ENCODE results near the gene MCTP1.

Gene MCTP1

DNA sequence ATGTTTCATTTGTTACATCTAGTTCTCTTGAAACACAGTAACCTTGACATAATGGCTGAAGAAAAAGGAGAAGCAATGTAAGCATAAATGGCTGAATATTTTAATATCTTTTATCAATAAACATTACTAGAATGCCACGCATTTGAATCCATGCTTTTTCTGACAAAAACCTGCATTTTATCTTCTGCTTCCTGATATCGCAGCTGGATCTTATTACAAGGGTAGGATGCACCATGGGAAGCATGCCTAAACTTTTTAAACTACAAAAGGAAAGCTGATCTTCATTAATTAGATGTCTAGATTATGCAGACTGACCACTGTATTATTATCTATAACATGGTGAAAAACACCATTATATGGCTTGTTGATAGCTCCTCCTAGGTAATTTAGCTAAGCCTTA, 509.8 kb downstream of the MCTP1 start:
- no peak for DNase-seq (ENCODE audit: low read depth, low spot score)

DNA sequence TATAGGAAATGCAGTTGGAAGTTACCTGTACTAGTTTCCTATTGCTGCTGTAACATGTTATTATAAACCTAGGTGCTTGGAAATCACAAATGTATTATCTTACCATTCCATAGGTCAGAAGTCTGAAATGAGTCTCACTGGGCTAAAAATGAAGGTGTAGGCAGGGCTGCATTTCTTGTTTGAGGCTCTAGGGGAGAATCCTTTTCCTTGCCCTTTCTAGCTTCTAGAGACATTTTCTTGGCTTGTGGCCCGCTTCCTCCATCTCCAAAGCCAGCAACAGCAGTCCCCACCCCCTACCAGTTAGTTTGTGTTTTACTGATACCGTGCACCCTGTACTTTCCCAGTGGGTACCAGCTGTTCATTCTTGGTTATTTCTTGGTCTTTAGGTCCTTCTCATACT, 513.2 kb downstream of the MCTP1 start:
- no peak for DNase-seq (ENCODE audit: low read depth, low spot score)

DNA sequence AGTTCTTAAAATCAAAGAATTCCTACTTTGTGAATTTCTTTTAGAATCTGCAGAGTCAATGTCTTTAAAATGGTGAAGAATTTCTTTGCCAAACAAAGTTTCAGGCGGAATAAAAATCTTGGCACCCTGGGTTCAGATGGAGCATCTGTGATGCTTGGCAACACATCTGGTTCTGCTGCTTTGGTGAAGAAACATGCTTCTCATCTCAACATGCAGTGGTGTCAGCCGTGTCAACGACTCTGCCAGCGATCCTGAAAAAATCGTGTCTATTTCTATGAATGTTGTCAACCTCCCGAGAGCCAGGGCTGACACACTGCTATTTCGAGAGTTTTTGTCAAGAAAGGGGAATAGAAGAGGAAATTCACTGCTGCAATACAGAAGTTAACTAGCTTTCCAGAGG, 514.9 kb downstream of the MCTP1 start:
- no peak for DNase-seq (ENCODE audit: low read depth, low spot score)

DNA sequence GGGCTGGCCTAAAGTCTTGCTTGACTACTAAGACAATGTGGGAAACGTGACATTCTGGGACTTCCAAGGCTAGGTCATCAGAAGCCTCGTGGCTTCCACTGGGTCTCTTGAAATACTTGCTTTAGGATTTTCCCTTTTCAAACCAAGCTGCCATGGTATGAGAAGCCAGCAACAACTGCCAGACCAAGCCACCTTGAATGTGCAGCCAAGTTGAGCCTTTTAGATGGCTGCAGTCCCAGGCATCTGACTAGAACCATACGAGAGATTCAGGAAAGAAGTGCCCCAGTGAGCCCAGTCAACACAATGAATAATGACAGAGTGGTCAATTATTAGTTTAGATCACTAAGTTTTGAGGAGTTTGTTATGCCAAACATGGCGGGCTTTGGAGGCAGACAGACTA, 523.1 kb downstream of the MCTP1 start:
- no peak for DNase-seq (ENCODE audit: low read depth, low spot score)

DNA sequence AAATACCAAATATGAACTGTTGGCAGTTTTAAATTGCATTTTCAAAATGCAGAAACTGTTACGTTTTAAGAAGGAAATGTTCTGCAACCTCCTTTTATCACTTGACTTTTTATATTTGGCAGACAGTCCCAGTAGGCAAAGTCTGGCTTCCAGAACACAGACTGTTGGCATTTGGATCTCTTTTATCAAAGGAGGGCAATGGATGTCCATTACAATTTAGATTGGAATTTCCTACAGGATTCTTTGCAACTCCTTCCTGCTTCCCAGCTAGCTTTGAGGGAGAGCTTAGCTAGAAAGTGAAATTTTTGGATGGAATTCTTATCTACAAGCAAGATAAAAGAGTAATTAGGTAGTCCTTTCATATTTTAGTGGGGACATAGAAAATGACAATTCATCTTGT, 523.8 kb downstream of the MCTP1 start:
- no peak for DNase-seq (ENCODE audit: low read depth, low spot score)

DNA sequence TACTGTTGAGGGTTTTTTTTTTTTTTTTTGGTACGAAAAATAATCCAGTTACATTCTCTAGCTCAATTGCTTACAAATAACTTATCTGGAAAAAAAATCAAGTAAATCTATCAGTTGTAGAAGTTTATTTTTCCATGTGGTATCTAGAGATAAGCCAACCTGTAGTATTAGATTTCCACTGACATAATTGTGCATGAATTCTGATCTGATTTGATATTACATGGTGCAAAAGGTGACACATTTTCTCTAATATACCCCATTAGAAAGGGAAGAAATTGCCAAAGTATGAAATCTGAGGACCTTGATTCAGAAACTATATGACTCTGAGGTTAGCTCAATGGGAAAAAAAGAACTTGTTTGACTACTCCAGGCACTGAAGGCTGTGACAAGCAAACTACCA, 524.9 kb downstream of the MCTP1 start:
- DNase-seq (ENCODE audit: low read depth, low spot score) = no peak

DNA sequence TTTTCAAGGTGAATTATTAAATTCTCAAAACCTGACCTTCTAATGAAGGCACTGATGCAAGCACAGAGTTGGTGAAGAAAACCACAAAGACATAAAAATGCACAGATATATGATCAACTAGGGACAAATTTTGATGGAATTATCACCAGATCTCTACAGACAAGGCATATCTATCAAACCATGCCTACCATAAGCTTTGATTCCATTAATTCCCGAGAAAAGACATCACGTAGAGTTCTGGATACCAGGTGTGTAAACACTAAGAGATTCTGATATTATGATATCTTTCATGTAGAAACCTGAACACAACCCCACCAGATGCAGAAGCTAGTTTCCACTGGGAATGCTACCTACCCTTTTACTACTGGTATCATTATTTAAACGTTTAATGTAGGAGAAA, 525.9 kb downstream of the MCTP1 start:
- no peak for DNase-seq (ENCODE audit: low read depth, low spot score)

DNA sequence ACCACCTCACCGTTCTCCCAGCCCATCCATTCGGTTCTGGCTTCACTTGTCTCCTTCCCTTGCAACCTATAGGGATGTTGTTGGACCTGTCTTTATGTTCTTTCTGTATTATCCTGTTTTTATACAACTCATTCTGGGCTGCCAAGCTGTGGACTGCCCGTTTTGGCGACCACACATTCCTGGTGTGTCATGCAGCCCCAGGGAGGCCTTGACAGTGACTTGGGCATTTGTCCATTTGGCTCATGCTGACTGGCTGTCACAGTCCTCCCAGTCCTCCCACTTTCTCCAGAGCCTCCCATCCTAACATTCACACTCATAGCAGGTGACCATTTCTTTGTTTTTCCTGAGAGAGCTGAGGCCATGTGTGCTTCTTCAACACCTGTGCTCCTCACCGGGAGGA, 530.1 kb downstream of the MCTP1 start:
- no peak for DNase-seq (ENCODE audit: low read depth, low spot score)

DNA sequence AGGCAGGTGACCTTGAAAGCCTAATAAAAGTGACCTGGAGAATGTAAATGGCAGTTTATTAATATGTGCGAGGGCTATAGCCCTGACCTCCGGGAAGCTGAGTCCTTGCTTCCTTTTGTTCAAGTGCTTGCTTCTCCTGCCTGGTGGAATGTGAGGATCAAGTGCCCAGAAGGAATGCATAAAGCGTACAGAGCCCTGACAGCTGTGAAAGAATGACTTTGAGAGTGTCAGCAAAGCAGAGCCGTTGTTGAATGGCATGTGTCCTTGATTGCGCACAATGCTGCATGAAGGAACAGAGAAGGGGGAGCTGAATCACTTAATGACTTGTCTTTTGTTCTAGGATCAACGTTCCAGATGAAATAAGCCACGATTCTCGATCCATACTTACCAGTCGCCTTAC, 533.4 kb downstream of the MCTP1 start:
- DNase-seq (ENCODE audit: low read depth, low spot score) = no peak

DNA sequence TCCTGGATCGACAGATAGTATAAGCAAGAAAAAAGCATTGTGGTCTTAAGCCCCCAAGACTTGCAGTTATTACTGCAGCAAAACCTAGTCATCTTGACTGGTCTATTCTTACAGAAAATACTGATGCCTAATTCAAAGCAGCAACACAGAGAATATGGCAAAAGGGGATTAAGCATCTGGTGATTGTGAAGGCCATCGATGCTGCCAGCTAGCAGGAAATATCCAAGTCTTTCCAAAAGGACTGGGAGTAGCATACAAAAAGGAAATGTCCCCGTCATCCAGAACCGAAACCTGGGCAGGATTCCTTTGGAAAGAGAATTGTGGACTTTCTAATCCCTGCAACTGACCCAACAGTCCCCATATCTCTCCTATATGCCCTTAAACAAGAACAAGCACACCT, 534.2 kb downstream of the MCTP1 start:
- DNase-seq (ENCODE audit: low read depth, low spot score) = no peak

DNA sequence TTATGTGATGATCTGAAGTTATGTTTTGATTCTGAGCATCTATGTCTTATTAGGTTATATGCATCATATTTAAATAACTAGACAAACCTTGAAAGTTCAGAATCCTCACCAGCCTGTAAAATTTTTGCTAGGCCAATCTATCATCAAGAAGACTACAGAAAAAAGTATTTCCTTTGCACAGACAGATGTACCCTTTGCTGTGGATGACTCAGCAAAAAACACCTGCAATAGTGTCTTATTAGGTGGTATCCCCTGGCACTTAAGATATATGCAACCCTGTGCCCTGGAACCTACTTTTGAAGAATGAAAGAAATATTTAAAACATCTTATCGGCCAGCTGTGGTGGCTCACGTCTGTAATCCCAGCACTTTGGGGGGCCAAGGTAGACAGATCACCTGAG, 535.9 kb downstream of the MCTP1 start:
- DNase-seq (ENCODE audit: low read depth, low spot score) = no peak

DNA sequence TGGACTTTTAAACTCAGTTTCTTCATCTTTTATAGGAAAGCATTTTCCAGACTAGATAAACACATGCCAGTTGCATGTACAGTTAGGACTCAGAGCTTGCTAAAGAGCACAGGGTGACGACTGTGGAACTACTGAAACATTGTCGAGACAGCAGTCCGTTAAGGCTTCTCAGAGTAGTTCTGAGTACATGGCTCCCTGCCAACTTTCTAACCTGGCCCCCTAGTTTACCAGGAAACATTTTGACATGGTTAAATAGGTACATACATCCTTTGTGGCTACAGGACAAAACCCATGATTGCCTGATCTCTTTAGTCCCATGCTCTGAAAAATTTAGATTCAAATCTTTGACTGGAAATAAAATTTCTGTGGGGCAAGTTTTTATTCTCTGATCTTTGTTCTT, 536.7 kb downstream of the MCTP1 start:
- no peak for DNase-seq (ENCODE audit: low read depth, low spot score)

DNA sequence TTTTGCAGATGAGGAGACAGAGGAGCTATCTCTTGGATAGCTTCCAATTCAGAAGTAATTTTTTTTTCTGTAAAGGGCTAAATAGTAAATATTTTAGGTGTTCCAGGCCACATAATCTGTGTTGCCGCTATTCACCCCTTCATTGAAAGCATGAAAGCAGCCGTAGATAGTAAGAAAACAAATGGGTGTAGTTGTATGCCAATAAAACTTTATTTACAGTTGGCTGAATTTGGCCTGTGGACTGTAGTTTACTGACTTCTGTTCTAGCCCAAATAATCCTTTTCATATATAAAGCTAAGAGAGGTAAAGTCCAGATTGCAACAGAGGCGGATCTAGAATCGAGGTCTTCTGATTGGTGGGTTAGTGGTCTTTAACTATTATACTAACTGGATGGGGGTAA, 537.5 kb downstream of the MCTP1 start:
- no peak for DNase-seq (ENCODE audit: low read depth, low spot score)

DNA sequence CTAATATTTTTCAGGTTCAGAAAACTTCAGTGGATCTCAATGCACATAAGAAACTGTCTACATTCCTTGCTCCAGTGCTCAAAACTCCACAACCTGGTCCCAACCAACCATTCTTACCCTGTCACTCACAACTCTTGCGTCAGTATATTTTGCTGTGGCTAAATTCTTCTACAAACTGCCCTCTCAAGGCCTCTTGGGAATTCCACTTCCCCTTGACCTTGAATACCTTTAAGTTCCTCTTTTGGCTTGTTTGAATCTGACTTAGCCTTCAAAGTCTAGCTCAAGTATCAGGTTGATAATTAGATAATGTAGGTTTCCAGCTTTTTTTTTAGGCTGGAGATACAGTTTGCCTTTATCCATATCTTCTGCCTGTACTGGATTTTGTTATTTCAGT, 538.2 kb downstream of the MCTP1 start:
- no peak for DNase-seq (ENCODE audit: low read depth, low spot score)

DNA sequence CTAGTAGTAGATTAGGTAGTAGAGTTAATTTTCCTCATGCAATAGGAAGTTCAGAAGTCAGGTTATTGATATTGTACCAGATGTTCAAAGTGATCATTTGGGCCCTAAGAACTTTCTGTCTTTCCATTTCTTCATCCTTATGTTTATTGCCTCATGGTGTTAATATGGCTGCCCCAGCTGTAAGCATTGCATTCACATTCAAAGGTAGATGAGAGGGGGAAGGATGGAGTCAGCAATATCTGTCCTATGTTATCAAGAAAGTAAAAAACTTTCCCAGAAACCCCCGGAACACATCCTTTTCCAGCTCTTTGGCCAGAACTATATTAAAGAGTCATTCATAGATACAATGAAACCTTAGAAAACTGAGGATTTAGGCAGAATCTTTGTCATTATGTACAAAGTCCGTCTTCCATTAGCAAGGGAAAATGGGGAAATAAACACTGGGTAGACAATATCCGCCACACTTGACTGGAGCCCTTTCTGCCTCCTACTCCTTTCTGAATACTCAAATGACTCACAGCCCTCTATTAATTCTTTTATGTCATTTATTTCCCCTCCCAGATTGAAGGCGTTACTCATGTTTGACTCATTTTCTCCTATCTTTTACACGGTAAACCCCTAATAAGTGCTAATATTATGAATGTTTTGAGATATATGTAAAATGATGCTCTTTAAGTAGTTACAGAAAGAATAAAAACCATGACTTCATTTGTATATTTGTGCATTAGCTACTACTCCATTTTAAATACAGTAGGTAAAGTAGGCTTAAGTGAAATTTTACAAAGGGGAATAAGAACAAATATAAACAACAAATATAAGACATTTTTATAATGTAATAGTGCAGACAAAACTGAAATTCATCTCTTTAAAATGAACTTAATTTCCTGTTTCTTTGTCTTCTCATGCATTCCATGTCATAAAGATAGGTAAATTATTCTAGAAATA, 538.8 kb downstream of the MCTP1 start:
- DNase-seq (ENCODE audit: low read depth, low spot score) = no peak

DNA sequence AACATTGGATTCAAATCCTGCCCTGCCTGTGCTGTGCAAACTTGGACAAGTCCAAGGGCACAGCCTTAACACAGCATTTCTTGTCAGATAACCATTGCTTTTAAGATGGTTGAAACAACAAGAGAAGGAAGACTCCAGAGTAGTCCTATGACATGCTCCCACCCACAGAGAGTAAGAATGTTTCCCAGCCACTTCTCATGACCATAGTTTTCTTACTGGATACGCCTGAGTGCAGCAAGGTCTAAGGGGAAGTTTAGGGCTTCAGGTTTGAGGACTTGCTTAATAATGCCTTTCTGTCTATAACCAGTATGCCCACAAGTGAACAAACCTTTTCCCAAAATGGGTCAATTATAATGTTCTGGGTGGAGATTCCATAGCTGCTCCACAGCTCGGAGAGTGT, 540.0 kb downstream of the MCTP1 start:
- no peak for DNase-seq (ENCODE audit: low read depth, low spot score)

DNA sequence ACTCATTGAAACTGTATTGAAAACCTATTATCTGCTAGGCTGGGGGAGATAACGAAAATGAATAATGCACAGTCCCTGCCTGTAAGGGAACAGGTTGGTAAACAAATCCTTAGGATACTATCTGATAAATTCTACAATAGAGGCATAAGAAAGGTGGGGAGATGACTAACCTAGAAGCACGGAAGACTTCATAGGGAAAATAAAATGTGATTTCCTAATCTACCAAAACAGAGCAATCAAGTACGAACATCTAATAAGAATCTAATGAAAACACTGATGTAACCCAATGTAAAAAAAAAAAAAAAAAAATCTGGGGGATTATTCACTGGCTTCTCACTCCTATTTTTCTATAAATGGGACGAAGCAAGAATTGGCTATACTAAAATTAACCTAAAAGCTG, 542.0 kb downstream of the MCTP1 start:
- DNase-seq (ENCODE audit: low read depth, low spot score) = no peak

DNA sequence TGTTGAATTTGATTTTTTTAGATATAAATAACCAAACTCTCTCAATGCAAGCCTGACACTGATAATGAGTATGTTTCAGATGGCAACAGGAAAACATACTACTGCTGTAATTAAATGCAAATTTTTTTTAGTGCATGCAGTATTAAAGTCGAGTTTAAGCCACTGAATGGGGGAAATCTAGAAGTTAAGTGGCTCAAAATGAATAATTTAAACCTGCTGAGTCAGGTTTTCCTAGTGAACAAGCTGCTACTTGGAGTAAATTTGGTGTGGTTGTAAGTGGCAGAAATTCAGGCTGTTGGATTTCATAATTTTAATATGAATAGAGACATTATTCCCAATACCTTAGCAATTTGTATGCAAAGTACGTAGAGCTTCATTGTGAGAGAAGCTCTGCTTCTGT, 544.6 kb downstream of the MCTP1 start:
- no peak for DNase-seq (ENCODE audit: low read depth, low spot score)

DNA sequence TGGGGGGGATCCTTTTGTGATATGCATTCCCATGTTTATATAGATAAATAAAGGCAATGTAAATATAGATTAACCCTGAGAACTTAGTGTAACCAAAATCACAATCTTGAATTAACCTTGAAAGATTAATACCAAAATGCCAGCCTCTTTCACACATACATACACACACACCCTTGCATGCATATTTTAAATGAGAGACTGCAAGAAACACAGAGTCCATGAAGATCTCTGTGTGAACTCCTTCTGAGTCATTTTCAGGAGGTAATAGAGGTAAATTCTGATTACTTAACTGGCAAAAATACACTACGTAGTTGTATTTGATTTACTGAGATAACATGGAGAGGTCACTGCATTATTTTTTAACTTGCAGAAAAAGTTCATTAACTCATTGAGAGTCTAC, 548.4 kb downstream of the MCTP1 start:
- no peak for DNase-seq (ENCODE audit: low read depth, low spot score)

DNA sequence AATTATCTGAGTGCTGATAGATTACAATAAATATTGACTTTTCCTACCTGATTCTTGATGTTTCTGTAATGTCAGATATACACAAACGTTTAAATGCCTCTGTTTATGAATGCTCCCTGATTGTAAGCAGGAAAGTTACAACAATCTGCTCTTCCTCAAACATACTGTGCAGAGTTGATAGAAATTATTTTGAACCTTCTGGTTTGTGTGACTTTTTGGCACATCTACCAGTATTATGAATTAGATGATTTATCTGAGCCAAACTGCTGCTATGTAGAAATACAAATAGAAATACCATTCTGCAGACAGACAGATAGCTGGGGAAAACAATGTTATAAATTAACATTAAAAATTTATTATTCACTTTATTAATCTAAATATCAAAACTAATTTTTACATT, 553.4 kb downstream of the MCTP1 start:
- DNase-seq (ENCODE audit: low read depth, low spot score) = no peak

DNA sequence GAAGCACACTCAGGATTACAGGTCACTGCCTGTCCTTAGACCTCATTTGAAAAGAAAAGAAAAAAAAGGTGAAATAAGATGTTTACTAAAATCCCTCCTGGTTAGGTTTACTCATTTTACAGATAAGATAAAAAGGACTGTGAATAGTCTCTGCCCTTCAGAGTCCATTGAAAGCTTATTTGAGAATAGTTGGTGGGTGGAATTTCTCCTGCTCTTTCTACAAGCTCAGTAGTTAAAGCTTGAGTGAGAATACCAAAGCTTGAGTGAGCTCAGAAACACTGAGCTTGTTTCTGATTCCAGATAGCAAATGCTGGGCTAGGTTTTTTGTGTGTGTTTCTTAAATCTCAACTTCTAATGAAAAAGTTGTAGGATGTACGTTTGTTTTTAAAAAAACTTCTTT, 559.8 kb downstream of the MCTP1 start:
- DNase-seq (ENCODE audit: low read depth, low spot score) = no peak

DNA sequence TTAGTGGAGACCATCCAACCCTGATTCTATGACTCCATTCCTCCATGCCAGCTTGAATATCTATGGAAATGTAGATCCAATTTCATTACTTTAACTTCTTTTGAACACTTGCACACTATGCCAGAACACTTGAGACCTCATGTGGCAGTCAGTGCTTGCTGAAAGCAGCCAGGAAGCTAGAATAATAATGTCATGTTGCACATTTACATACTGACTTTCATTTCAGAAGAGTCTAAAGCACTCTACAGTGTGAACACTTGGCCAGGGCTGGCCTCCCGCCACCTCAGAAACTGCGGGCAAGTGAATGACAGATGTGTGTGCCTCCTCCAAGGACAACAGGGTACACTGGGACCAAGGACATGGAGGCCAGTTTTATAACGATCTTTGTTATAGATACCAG, 569.1 kb downstream of the MCTP1 start:
- DNase-seq (ENCODE audit: low read depth, low spot score) = no peak

DNA sequence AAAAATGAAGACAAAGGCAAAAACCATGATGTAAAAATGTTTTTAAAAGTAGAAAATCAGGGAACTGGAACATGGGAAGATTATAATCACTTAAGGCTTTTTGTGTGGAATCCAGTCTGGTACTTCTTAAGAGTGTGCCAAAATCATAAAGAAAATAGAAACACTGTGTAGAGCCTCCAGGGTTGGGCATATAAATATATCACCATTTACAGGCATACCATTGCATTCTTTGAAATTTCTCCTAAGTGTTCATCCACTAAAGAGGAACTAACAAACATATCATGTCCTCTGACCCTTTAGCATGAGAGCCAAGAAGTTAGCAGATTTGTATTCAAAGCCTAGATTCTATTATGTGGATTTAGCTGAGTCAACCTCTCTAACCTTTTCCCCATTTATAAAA, 573.1 kb downstream of the MCTP1 start:
- DNase-seq (ENCODE audit: low read depth, low spot score) = no peak

DNA sequence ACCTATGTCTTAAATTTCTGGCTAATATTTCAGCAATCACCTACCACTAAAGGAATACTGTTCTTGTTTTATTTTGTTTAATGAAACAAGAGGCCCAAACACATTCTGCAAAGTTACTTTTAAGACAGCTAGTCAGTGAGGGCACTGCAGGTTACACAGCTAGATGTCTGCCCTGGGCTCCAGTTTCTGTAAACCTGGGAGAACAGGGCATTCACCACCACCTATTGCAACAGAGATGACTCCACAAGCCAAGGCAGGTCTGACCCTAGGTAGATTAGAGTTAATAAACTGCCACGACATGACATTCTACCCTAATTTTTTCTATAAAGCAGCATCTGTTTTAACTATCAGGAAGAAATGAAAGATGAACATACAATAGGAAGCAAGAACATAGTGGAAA, 575.6 kb downstream of the MCTP1 start:
- DNase-seq (ENCODE audit: low read depth, low spot score) = no peak

Data from activated CD4-positive, CD25-positive, alpha-beta regulatory T cell treated with anti-CD3 and anti-CD28 coated beads, Interleukin-2, amount 50 U/mL, for 16 hours (primary cell).